ENCODE results near the gene B4GALNT3.
"Not testable (repeated sequence)": the region's sequence is repeated elsewhere in the genome, so short reads cannot be mapped to it uniquely, and the experiment has no call there.

Gene B4GALNT3

GRCh38 chr12:561391-561705, 101.6 kb downstream of the B4GALNT3 start:
- DNase-seq, result no peak

GRCh38 chr12:561908-562593, 102.3 kb downstream of the B4GALNT3 start:
- DNase-seq, result no peak

GRCh38 chr12:562634-563033, 102.9 kb downstream of the B4GALNT3 start:
- no peak for DNase-seq

GRCh38 chr12:563250-563781, 103.6 kb downstream of the B4GALNT3 start:
- no peak for DNase-seq

- DNase-seq, result no peak
These were observed 104.1 kb downstream of the B4GALNT3 start for GRCh38 chr12:563787-564298.

- DNase-seq, result no peak
These were observed 105.4 kb downstream of the B4GALNT3 start for GRCh38 chr12:565161-565560.

- DNase-seq, result no peak
These were observed 105.9 kb downstream of the B4GALNT3 start for GRCh38 chr12:565589-566105.

GRCh38 chr12:568486-568885, 108.7 kb downstream of the B4GALNT3 start:
- no peak for DNase-seq

GRCh38 chr12:569091-569676, 109.4 kb downstream of the B4GALNT3 start:
- DNase-seq, result no peak

GRCh38 chr12:569803-570434, 110.2 kb downstream of the B4GALNT3 start:
- peak; percentile 88 for DNase-seq

- no peak for DNase-seq
These were observed 110.7 kb downstream of the B4GALNT3 start for GRCh38 chr12:570435-570920.

GRCh38 chr12:570921-571794, 111.4 kb downstream of the B4GALNT3 start:
- DNase-seq, result peak; percentile 73

GRCh38 chr12:571795-572531, 112.2 kb downstream of the B4GALNT3 start:
- peak; percentile 73 for DNase-seq

GRCh38 chr12:572532-572899, 112.8 kb downstream of the B4GALNT3 start:
- no peak for DNase-seq

- no peak for DNase-seq
These were observed 113.5 kb downstream of the B4GALNT3 start for GRCh38 chr12:573232-573631.

GRCh38 chr12:574475-575128, 114.9 kb downstream of the B4GALNT3 start:
- DNase-seq, result no peak

- DNase-seq, result no peak
These were observed 115.4 kb downstream of the B4GALNT3 start for GRCh38 chr12:575129-575502.

- DNase-seq, result peak; percentile 88
These were observed 116.3 kb downstream of the B4GALNT3 start for GRCh38 chr12:575948-576614.

GRCh38 chr12:576615-577110, 116.9 kb downstream of the B4GALNT3 start:
- no peak for DNase-seq

GRCh38 chr12:577994-578747, 118.4 kb downstream of the B4GALNT3 start:
- not testable (repeated sequence) for DNase-seq

All from NCI-H82 (cell line).